OCI-M2 (cell line): Measurements from ENCODE around the gene DIPK1B.

Experiments used
- DNase-seq: peaks from one replicate; lab custom pipeline; 2025; ENCODE audit not compliant: unreplicated experiment; lab: John Stamatoyannopoulos, UW

Gene DIPK1B

DNA sequence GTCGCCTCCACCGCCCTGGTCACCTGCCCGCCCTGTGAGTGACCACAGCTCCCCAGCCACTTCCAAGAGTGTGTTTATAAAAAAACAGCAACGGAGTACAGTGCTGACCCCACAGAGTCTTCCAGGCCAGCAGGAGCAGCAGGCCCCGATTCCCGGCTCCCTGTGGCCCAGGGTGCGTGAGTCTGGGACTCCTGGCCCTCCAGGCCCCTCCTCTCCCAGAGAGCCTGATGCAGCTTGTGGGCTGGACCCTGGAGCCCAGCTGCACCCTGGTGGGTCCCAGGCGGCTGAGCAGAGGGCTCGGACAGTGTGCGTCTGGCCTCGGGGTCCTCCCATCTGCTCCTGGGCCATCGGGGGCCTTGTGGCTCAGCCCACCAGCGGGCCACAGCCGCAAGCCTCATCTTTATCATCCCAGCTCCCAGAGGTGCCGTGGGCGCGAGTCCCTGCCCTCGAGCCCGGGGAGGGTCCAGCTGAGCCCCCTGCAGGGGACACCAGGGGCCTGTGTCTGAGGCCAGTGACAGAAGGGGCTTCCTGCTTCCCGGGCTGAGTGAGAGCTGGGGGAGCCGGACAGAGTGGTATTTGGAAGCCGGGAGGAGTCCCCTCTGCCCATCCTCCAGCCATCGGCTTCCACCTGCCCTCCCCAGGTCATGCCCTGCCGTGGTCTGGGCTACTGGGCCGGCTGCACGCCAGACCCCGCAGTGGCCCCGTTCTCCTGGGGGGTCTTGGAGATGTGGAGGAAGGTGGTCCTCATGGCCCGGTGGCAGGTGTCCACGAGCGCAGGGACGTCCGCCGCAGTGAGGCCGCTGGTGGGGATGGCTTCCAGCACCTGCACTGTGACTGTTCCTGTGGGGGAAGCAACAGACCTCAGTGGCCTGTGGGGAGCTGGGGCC lies 39.0 kb upstream of the DIPK1B start:
- DNase-seq, result no peak

DNA sequence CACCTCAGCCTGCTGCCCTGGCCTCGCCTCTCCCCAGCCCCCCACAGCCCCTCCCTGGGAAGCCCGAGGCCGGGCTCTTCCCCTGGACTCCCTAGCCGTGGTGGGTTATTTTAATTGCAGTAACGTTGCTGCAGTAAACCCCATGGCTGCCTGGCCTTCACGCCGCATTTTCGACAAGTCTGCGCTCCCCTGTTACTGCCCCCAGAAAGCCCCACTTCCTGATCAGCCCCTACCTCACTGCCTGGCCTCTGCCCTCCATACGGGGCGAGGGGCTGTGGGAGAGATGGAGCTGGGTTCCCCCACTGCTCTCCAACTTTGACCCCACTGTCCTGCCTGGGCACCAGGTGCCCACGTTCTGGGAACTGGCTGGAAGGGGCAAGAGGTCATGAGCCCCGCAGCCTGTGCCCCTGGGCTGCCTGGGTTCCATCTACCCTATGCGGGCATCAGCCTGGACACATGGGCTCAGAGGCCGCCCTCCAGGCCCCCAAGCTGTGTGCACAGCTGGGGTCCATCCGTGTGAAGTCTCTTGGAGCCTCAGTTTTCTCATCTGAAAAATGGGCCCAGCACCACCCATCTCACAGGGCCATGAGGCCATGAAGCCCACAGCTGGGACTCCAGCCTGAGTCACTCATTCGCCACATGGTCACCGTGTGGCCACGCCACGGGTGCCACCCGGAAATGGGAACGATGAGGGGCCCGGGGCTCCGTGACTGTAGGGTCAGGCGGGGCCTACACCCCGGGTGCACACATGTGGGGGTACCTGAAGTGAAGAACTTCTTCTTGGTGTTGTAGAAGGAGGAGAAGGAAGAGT lies 38.2 kb upstream of the DIPK1B start:
- DNase-seq, result no peak

DNA sequence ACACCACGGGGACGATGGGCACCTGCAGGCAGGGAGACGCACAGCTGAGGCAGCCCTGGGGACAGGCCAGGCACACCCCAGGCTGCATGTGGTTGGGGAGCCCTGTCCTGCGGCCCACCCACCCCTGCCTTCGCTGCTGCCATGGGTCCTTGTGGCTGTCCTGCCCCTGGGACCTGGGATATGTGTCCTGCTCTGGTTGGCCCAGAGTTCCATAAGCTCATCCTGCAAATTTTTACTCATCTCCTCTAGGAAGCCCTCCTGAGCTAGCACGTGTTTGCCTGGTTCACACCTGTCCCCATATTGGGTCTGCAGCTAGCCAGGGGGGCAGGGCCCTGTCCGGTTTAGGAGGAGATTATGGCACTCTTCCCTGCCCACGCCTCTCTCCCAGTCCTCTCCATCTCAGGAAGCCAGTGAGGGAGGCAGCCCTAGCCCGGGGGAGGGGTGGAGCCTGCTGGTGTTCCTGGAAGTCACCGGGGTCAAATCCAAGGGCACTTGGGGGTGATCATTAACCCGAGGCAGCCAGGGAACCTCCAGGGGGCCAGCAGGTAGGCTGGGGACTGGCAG lies 37.5 kb upstream of the DIPK1B start:
- DNase-seq, result no peak

DNA sequence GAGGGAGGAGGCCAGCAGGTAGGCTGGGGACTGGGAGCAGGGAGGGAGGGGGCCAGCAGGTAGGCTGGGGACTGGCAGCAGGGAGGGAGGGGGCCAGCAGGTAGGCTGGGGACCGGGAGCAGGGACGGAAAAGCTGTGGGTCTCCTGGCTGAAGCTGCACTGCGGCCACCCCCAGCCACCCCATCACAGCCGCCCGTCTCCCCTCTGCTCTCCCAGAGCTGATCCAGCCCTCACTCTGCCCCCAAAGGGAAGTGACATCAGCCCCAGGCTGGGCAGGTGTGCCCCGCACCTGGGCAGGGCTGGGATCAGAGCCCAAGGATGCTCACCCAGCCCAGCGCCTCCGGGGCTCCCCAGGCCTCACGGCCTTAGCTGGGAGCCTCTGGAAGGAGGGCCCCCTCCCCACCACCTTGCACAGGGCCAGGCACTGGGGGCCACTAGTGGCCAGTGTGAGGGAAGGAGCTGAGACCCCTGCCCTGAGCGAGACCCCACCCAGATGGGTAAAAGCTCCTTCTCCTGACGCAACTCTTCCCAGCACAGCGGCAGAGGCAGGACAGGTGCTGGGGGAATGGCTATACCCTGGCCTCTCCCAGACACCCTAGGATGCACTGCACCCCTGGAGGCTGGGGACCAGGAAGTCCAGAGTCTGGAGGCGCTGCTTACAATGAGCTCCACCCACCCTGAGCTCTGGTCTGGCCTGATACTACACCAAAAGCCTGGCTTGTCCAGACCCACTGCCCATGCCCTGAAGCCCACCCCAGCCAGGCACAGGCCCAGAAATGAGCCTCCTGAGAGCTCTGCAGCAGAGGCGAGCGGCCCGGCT lies 36.7 kb upstream of the DIPK1B start:
- DNase-seq, result no peak

DNA sequence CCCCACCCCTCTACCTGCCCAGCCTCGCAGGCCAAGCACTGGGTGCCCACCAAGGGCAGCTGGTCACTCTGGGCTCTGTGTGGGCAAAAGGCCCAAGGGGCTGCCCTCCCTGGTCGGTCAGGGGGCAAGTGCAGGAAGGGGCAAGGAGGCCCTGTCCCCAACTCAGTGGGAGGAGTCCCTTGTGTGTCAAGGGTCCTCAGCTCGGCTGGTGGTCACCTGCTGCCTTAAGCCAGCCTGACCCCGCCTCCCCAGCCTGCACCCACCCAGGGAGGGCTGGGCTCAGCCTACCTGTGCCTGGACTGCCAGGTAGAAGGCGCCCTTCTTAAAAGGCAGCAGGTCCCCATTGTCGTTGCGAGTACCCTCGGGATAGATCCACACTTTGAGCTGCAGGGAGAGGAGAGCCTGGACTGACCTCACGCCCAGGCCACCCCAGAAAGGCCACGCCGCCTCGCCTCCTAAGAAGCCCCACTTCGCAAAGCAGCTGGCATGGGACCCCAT lies 36.0 kb upstream of the DIPK1B start:
- DNase-seq, result no peak

DNA sequence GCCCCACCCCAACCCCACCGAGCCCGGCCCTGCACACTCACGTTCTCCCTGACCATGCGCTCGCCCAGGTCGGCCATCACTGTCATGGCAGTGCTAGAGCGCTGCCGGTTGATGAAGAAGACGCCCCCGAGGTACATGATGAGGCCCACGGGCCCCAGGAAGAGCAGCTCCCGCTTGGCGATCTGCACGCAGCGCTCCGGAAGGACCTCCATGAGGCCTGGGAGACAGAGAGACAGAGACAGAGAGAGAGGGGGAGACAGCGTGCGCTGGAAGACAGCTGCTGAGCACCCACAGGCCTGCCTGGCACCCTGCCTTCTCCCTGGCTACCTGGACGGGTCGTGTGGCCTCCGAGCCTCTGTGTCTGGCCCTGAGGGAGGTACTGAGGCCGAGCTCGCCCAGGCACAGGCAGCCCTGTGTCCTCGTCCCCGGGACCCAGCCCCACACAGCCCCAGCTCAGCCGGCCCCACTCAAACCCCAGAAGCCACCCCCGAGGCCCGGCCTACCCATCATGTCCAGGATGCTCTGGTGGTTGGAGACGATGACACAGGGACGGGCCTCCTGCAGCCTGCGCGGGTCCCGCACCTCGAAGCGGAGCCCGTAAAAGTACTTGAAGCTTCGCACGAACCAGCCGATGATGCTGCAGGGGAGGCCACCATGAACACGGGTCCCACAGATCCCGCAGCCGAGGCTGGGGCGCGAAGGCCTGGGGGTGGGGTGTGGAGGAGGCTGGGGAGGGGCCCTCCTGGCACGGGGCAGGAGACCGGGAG lies 35.3 kb upstream of the DIPK1B start:
- DNase-seq, result no peak

DNA sequence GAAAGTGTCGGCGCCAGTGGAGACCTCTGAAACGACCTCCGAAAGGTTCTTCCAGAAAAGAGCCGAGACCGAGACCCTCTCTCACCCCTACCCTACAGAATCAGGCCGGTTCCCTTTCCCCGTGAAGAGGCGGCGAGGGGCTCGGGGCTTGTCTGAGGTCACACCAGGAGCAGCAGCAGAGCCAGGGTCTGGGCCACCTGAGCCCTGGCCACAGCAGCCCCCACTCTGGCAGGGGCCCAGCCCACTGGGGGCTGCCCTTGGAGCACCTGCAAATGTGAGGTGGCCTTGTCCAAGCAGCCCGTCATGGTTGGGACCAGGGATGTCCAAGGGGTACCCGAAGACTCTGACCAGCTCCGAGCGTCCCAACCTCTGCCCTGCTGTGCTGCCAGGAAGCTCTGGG lies 34.3 kb upstream of the DIPK1B start:
- no peak for DNase-seq

DNA sequence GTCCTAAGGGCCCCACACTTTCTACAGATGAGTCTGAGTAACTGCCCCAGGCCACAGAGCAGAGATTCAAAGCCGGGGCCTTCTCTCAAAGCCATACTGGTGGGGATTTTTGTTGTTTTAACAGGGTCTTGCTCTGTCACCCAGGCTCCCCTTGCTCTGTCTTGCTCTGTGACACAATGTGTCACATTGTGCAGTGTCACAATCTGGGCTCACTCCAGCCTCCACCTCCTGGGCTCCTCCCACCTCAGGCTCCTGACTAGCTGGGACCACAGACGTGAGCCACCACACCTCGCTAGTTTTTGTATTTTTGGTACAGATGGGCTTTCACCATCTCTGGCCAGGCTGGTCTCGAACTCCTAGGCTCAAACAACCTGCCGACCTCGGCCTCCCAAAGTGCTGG lies 33.7 kb upstream of the DIPK1B start:
- DNase-seq, result no peak

DNA sequence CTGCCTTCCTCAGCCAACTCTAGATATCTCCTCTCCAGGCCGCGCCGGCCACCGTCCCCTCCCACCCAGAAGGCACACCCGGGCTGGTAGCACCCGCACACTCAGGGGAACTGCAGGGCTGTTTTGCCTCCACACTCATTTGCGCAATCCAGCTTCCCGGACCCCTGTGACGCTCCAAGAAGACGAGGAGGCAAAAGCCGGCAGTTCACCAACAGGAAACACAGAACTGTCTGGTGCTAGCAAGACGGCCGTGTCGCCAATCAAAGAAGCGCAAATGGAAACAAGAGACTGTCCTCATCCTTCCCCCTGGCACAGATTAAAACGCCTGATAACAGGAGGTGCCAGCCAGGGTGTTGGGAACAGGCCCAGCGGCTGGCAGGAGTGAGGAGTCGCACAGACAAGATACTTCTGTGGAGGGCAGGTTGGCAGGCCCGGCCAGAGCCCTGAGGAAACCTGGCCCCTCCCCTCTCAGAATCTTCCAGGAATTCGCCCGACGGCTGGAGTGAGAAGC lies 32.9 kb upstream of the DIPK1B start:
- no peak for DNase-seq

DNA sequence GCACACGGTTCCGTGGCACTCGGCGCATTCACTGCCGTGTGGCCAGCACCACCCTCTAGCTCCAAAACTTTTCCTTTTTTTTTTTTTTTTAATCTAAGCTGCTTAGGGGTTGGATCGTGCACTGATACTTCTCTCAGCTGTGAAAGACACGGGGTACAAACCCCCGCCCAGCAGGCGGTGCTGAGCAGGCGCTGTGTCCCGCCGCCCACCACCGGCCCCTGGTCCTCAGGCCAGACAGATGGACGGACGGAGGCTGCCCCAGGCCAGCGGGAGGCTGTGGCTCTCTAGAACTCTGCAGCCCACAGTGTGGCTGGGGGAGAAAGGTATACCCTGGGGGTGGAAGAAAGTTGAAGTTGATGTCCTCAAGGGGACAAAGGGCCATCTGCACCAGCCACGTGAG lies 31.3 kb upstream of the DIPK1B start:
- DNase-seq, result no peak

DNA sequence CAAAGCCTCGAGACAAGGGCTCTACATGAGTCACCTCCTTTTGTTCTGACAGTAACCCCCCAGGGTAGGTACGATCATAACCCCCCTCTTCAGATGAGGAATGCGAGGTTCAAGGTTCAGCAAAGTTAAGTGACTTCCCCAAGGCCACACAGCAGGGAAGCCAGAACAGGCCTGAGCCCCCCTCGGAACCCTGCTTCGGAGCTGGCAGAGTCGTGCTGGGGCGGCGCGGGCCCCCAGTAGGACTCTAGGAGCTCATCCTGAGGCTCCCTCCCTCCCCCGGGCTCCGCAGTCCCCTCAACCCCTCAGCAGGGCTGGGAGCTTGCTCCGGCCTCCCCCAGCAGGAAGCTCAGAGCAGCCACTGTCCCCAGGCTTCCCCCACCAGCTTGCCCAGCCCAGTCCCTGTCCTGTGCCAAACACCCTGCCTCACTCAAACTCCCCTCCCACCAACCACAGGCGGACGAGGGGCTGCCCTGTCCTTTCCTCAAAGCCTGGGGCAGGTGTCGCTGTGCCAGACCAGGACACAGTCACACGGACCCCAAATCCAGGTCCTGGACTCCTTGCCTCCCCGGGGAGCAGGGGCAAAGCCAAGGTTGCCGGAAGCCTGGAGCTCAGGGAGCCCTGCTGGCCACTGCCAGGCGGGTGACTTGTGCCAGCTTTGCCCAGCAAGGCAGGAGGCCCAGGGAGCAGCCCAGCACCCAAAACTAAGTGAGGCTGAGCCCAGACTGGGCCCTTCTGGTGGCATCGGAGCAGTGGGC lies 30.2 kb upstream of the DIPK1B start:
- no peak for DNase-seq

DNA sequence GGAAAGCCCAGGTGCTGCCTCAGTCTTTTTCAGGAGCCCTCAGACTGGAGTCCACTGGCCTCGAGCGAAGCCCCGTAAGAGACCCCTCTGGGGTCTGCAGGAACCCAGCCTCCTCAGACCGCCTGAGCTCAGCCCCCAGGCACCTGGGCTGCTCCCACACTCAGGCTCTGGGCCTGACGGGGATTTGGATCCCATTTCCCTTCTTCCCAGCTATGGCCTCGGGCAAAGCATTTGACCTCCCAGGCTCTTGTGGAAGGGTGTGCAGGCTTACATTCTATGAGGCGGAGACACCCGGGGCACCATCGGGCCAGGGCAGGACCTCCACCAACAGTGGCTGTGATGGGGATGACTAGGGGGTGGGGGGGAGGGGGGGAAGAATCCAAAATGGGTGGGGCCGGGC lies 29.7 kb upstream of the DIPK1B start:
- DNase-seq, result no peak

DNA sequence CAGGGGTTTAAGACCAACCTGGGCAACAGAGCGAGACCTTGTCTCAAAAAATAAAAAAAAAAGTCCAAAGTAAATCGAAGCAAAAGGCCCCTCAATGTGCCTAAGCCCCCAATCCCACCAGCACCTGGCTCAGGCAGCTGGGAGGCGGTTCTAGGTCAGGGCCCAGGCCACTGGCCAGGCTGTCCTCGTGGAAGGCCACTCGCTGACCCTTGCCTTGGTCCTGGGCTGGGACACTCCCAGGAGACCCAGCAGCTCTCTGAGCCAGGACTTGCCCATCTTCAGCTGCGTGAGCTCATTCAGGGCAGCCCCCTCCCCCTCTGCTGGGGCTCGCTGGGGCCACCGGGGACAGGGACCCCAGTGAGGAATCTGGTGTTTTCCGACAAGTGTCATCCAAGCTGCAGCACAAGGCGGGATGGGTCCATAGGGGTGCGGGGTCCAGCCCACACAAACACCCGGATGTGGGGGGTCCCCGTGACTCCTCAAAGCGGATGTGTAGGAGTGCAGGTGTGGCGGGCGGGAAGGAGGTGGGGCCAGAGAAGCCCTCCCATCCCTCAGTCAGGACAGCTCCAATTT lies 29.1 kb upstream of the DIPK1B start:
- DNase-seq, result no peak

DNA sequence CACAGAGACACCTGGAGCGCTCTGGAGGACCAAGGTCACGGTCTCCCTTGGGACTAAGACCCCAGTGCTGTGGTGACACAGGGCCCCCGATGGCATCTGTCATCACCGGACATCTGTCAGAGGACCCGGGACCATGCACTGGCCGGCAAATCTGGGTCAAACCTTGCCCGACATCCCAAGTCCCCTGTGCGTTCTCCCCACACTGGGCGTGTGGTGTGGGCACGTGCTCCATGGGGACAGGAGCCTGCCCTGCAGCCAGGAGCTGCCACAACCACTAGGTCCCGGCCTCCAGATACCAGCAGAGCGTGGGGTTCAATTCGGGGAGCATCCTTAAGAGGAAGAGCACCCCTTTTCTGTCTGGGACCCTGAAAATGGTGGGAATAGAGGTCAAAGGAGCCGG lies 28.6 kb upstream of the DIPK1B start:
- DNase-seq, result no peak

DNA sequence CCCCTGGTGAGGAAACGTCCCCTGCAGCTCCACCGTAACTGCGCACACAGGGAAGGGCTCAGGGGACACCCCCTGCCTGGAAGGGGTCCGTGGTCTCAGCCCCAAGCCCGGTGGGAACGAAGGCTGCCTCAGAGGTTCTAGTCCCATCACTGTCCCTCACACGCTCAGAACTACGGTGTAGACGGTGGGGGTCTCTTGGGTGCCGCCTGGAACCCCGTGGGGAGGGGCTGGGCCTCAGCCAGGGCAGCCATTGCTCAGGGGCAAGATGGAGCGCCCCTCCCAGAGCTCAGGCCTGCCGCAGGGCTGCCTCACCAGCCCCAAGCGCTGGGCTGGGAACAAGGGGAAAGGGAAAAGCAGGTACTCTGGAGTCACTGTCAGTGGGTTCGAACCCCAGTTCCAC lies 28.0 kb upstream of the DIPK1B start:
- no peak for DNase-seq

DNA sequence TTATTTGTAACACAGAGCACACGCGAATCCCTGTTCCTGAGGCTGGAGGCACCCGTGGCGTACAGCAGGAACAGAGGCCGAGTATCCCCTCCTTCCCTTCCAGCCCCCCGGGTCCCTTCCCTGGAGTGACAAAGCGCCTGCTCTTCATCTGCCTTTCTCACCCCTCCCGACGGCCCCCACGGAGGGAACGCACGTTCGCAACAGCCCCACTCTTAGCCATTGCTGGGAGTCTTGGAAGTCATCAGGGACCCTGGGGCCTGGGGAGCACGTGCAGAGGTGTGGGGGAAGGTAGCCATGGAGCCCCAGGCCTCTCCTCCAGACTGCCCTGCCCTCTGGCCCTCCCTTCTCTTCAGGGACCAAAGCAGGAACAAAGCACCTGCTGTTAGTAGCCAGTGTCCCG lies 27.6 kb upstream of the DIPK1B start:
- DNase-seq, result no peak

DNA sequence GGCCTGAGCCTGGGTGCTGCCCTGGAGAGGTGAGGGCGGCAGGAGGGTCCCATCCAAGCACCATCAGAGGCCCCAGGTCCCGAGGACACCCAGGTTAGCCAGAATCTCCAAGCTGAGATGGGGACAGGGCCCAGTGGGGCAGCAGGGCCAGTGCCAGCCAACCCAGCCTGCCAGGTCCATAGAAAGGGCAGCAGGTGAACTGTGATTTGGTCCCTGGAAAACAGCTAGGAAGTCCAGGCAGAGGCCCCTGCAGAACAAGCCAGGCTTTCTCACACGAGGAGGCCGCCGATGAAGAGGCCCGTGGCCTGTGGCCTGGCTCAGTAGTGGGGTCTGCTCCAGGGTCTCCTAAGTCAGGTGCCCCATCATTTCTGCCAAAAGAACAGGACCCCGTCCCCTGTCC lies 27.2 kb upstream of the DIPK1B start:
- DNase-seq, result no peak

DNA sequence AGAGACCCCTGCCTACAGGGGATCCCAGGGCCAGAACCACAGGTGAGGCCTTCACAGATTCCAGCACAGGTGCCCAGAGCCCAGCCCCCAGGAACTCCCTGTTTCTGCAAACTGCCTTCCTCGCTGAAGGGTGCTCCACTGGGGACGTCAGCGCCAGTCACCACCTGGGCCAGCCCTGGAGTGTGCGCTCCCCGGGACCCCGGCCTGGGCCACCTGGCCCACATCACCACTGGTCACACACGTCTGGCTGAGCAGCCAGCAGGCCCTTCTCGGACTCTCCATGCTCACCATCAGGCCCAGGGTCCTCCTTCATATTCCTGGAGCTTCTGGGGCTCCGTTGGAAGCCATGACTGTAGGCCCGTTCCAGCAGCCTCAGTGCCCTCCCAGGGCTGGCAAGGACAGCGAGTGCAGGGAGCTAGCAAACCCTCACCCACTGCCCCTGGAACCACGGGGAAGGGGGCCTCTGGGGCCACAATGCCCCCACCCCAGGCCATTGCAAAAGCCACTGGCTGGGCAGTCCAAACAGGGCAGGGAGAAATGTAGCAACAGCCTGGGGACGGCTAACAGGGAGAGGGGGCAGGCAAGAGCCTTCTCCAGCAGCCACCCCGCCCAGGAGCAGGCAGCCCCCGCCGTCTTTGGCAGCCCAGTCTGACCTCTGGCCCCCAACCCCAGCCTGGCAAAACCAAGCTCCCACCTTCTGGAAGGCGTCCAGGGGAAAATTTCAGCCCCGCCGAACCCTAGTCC lies 26.4 kb upstream of the DIPK1B start:
- DNase-seq, result no peak

DNA sequence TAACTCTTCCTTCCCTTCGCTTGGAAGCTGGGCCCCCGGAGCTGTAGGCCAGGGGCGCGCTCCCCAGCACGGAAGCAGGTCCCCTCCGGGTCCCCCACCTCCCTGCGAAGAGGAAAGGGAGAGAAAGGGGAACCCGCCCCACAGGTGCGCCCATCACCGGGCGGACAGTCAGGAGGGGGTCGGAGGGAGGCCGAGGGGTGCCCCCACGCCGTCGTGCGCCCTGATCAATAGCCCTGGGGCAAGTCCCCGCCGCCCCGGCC lies 25.9 kb upstream of the DIPK1B start:
- DNase-seq, result no peak
